Prostate gland (tissue), 2 donors: Measurements from ENCODE around the gene TNNC2. TPM values are rescaled to one million over a fixed set of nuclear protein-coding genes. Genes with fewer than 3 reads are reported as not detected.
A peak's percentile ranks its signal among the peaks of the same experiment; 100 is the strongest.

Source experiments
- DNase-seq: peaks from one replicate; pipeline ENCODE4 v3.0.0-alpha.2; 2019; ENCODE audit warnings: low spot score
- H3K27ac ChIP-seq, 2 donors: fragments of 200-600 bp; sonication (generic); 2 replicates each; pipeline ENCODE4 v1.5.1; 2017 to 2019
- H3K27me3 ChIP-seq: fragments of 200-600 bp; sonication (generic); replicated peaks from 2 replicates; pipeline ENCODE4 v1.5.1; 2019; ENCODE audit not compliant: insufficient read depth
- H3K36me3 ChIP-seq, 2 donors: fragments of 200-600 bp; sonication (generic); 1 replicate in 1 of 2; 2 replicates in 1 of 2; pipeline versions ENCODE4 v1.5.1 to v1.8.1; 2017 to 2019
- H3K4me1 ChIP-seq: fragments of 200-600 bp; sonication (generic); replicated peaks from 2 replicates; pipeline ENCODE4 v1.5.1; 2019
- H3K4me3 ChIP-seq, 2 donors: fragments of 200-600 bp; sonication (generic); 2 replicates each; pipeline ENCODE4 v1.5.1; 2017 to 2019
- H3K9me3 ChIP-seq: fragments of 200-600 bp; sonication (generic); 2 replicates; pipeline ENCODE4 v1.5.1; 2017
- POLR2A ChIP-seq: fragments of 450-650 bp; IDR thresholded peaks from one replicate; pipeline ENCODE4 v1.6.1; 2016; ENCODE audit warnings: antibody characterized with exemption, mild to moderate bottlenecking
- POLR2AphosphoS5 ChIP-seq: sonication (generic); formaldehyde crosslinking; IDR thresholded peaks from one replicate; pipeline ENCODE4 v1.6.1; 2017; ENCODE audit warnings: antibody characterized with exemption
- WGBS: methylation state at CpG from one replicate; pipeline ENCODE4 v1.1.5; 2018; 5-methylcytosine and 5-hydroxymethylcytosine counted together
- intact Hi-C: fragments of 100-400 bp; cut with DNase I; formaldehyde crosslinking; loops from one replicate; pipeline ENCODE4 v1.14.2; 2022
- total RNA-seq, 2 donors: library from RNA; depleted of rRNA; stranded (reverse); fragments of >200 nt; gene quantifications; one replicate each; pipeline ENCODE4 v1.1.0, GENCODE V29; 2016
- TF ChIP-seq, protein P1 (sequence below), 4 experiments: fragments of 200-600 bp in 2 of 4; fragments of 450-650 bp in 2 of 4; sonication (generic) in 2 of 4; IDR thresholded peaks; 1 replicate in 3 of 4; 2 replicates in 1 of 4; pipeline ENCODE4 v1.5.1; 2016 to 2019; ENCODE audit warnings: antibody characterized with exemption in 4 of 4, mild to moderate bottlenecking in 2 of 4, moderate library complexity in 2 of 4

The TNNC2 gene
- total RNA-seq, 2 donors from 2014 or later: 2.1 to 3.0 TPM

DNA sequence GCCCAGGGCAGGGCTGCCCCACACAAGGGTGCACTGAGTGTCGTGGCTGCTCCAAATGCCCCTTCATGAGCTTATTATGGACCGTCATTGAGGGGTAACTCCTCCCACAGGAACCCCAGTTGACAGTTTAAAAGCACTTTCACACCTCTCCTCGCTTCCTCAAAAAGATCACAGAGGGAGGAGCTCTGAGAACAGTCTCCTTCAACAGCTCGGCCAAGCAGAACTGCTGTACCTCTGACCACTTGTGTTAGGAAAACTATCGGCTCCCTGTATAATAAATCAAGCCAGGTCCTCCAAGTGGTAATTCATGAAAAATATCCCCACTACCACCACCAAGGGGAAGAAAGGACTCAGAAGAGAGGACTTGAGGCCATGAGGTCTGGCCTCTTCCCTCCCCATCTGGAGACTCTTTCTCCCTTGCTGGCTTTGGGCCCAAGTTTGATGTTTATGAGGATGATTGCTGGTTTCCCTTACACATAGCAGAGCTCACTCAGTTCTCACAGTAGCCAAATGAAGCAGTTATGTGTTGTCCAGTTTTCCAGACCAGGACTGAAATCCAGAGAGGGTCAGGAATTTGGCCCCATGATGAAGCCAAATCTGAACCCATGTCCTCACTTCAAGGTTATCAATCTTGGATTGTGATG lies 15.2 kb upstream of the TNNC2 start:
- no peaks in the 10 kb centered on the region for H3K27me3 ChIP-seq
- TF ChIP-seq, protein P1, sequence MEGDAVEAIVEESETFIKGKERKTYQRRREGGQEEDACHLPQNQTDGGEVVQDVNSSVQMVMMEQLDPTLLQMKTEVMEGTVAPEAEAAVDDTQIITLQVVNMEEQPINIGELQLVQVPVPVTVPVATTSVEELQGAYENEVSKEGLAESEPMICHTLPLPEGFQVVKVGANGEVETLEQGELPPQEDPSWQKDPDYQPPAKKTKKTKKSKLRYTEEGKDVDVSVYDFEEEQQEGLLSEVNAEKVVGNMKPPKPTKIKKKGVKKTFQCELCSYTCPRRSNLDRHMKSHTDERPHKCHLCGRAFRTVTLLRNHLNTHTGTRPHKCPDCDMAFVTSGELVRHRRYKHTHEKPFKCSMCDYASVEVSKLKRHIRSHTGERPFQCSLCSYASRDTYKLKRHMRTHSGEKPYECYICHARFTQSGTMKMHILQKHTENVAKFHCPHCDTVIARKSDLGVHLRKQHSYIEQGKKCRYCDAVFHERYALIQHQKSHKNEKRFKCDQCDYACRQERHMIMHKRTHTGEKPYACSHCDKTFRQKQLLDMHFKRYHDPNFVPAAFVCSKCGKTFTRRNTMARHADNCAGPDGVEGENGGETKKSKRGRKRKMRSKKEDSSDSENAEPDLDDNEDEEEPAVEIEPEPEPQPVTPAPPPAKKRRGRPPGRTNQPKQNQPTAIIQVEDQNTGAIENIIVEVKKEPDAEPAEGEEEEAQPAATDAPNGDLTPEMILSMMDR (IDR thresholded peaks at IDR 0.05): no peak
- TF ChIP-seq POLR2AphosphoS5 (peak; percentile 25), POLR2A (no peak)
- DNase-seq: peak; percentile 33
- H3K27ac ChIP-seq: peak overlapping the region; percentile 13 to 14
- no peaks in the 10 kb centered on the region for H3K9me3 ChIP-seq
- H3K4me1 ChIP-seq: no peaks in the 10 kb centered on the region
- 32% methylated on average over 5 of the region's 5 CpGs for WGBS
- H3K36me3 ChIP-seq: peaks cover 0 to 12% of the 10 kb centered on the region in 2 donors
- H3K4me3 ChIP-seq: no peak overlapping the region
- intact Hi-C loops: no loop called here

DNA sequence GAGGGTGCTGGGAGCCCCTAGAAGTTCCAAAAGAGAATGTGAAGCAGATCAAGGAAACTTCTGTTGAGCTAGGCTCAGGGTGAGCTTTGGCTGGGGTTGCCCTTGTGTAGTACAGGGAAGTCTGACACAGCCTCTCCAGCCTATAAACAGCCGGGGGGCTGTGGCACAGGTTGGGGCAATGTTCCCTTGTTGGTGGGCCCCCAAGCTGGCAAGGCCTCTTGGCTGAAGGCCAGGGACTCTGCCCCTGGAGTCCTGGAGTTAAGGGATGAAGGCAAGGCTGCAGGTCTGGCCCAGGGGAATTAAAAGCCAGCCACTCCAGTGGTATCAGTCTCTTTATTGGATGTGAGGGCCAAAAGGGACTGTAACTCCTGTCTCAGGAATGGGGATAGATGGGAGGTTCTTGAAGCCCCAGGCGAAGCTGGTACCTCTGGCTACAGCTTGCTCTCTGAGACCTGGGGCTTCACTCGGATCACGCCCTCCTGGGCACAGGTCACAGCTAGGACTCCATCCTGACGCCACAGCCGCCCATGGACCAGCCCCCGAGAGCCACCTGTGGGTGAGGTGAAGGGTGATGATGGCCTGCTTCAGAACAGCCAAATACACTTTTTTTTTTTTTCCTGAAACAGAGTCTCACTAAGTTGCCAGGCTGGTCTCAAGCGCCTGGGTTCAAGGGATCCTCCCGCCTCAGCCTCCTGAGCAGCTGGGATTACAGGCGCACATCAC lies 14.5 kb upstream of the TNNC2 start:
- no peaks in the 10 kb centered on the region for H3K4me1 ChIP-seq
- intact Hi-C loops: no loop called here
- TF ChIP-seq POLR2AphosphoS5 (no peak), POLR2A (no peak)
- TF ChIP-seq, protein P1 (IDR thresholded peaks at IDR 0.05): no peak
- H3K36me3 ChIP-seq: peaks cover 0 to 12% of the 10 kb centered on the region in 2 donors
- DNase-seq: no peak
- H3K27me3 ChIP-seq: no peaks in the 10 kb centered on the region
- no peak overlapping the region for H3K4me3 ChIP-seq
- WGBS: 88% methylated on average over 10 of the region's 10 CpGs
- H3K9me3 ChIP-seq: no peaks in the 10 kb centered on the region
- H3K27ac ChIP-seq: no peak overlapping the region

DNA sequence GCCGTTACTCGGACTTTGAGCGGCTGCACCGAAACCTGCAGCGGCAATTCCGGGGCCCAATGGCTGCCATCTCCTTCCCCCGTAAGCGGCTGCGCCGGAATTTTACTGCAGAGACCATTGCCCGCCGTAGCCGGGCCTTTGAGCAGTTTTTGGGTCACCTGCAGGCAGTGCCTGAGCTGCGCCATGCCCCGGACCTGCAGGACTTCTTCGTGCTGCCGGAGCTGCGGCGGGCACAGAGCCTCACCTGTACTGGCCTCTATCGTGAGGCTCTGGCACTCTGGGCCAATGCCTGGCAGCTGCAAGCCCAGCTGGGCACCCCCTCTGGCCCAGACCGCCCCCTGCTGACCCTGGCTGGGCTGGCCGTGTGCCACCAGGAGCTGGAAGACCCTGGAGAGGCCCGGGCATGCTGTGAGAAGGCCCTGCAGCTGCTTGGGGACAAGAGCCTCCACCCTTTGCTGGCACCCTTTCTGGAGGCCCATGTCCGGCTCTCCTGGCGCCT lies 13.6 kb upstream of the TNNC2 start:
- Histone ChIP-seq H3K9me3 (no peaks in the 10 kb centered on the region), H3K4me3 (no peak overlapping the region), H3K27me3 (no peaks in the 10 kb centered on the region), H3K4me1 (no peaks in the 10 kb centered on the region), H3K27ac (no peak overlapping the region), H3K36me3 (peaks cover 0 to 12% of the 10 kb centered on the region in 2 donors)
- 89% methylated on average over 21 of the region's 25 CpGs for WGBS
- intact Hi-C loops: no loop called here
- DNase-seq: no peak
- TF ChIP-seq POLR2AphosphoS5 (no peak), POLR2A (no peak)
- TF ChIP-seq, protein P1 (IDR thresholded peaks at IDR 0.05): no peak

DNA sequence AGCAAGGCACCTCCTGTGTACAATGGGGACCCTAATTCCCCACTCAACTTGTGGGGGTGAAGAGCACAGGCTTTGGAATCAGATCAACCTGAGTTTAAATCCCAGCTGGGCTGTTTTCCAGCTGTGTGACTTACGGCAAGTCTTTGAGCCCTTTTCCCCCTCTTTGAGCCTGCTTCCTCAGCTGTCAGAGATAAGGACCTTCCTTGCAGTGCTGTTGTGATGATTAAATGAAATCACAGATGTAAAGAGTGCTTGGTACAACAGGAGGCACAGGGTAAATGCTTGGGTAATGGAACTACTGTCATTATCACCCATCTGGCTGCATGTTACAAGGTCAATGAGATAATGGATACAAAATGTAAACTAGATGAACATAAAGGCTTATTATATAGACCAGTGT lies 9.7 kb upstream of the TNNC2 start:
- DNase-seq: no peak
- Histone ChIP-seq H3K36me3 (no peaks in the 10 kb centered on the region), H3K9me3 (no peaks in the 10 kb centered on the region), H3K27me3 (no peaks in the 10 kb centered on the region), H3K4me1 (peaks cover 8% of the 10 kb centered on the region), H3K4me3 (no peak overlapping the region), H3K27ac (no peak overlapping the region)
- WGBS: 22% methylated on average over 1 of the region's 1 CpG
- intact Hi-C loops: no loop called here
- TF ChIP-seq POLR2AphosphoS5: no peak
- TF ChIP-seq, protein P1 (IDR thresholded peaks at IDR 0.05): no peak
- no peak for TF ChIP-seq POLR2A
